SH-SY5Y (cell line): ENCODE results near the gene PRKCB.

Experiments
- GATA2 ChIP-seq: IDR thresholded peaks from 2 replicates; pipeline ENCODE4 v1.6.1; 2011; ENCODE audit warnings: mild to moderate bottlenecking, low read depth, low read length
- GATA3 ChIP-seq: IDR thresholded peaks from 2 replicates; pipeline ENCODE4 v1.6.1; 2011; ENCODE audit warnings: low read depth, mild to moderate bottlenecking, low read length, moderate library complexity

- no peak for TF ChIP-seq GATA3
- no peak for TF ChIP-seq GATA2
Measured at GRCh38 chr16:24131294-24131693, 295.5 kb downstream of the PRKCB start.
